Activated CD8-positive, alpha-beta memory T cell treated with anti-CD3 and anti-CD28 coated beads for 24 hours (primary cell): ENCODE data around the gene CCDC91.

Experiments
- DNase-seq: peaks from one replicate; pipeline ENCODE4 v3.0.0-alpha.2; 2020

Gene CCDC91

GRCh38 chr12:28550757-28551704, 360.8 kb downstream of the CCDC91 start:
- no peak for DNase-seq

DNA sequence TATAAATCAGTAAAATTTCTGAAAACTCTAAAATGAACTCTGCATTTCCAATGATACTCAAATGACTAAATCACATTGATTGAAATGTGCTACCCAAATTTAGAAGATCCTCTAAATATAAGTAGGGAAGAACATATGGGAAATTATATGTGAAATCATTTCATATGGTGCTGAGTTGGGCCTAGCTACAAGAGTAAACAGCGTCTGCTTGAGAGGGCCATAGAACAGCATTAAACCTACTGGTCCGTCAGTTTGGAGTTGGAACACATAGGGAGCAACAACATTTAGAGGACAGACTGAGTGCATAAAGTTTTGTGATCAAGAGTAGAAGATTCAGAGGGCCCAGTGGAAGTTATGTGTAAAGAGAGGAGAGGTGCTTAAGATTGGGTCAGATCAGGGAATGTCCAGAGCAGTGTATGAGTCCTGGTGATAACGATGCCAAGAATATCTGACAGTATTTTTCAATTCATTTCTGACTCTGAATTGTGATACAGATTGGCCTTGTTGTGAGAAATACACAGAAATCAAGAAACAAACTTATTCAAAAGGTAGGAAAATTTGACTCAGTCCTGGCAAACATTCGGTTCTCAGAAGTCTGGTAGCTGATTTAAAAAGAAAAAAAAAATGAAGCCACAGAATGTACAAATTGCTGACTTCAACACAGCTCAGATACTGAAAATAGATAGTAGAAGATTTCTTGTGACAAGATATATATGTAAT, 362.2 kb downstream of the CCDC91 start:
- DNase-seq, result no peak

DNA sequence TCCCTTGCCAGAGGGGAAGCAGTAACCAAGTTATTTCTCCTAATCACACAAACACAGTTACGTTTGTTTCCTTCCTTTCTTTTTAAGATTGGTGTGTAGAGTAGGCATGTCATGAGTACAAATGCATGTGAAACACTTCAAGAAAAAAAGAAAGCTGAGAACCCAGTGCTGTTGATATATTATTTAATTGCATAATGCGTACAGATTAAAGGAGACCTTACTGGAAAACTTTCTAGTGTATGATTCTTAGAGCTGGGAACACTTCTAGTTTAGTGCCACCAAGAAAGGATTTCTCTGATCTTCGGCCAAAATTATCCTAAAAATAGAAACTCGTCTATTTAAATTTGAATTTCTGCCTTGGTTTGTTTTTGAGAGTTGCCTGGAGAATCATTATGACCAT, 365.5 kb downstream of the CCDC91 start:
- no peak for DNase-seq

DNA sequence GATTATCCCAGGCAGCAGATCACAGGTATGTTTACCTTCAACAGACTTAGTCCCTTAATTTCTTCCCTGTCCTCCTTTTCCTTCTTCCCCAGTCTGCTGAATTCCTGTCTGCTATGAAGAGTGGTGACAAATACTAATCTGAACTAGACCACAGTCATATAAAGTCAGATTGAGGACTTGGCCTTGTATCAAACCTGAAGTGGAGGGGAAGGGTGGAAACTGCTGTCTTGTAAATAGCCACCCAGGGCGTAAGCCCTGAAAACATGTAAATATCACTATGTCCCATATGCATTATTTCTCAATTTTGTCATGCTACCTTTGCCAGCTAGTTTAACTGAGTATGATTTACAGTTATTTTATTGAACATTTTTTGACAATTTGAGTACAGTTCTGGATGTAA, 368.0 kb downstream of the CCDC91 start:
- DNase-seq, result no peak

GRCh38 chr12:28563286-28563685, 373.0 kb downstream of the CCDC91 start:
- no peak for DNase-seq

GRCh38 chr12:28563936-28564335, 373.7 kb downstream of the CCDC91 start:
- DNase-seq, result no peak

DNA sequence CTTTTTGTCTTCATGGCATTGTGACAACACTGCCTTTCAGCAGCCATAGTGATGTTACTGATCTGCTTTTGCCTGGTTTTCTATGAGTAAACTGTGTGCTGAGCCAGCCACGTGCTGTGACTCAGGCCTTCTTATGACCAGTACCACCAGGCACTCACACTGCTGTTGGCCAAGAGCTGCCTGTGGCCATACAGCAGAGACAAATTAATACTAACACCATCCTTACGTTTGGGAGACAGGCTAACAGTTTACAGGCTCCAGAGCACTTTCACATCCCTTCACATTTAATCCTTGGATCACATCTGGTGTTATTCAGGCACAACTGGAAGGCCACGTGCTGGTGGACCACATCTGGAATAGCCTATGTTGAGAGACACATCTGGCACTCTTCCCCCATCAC, 377.9 kb downstream of the CCDC91 start:
- DNase-seq, result no peak

DNA sequence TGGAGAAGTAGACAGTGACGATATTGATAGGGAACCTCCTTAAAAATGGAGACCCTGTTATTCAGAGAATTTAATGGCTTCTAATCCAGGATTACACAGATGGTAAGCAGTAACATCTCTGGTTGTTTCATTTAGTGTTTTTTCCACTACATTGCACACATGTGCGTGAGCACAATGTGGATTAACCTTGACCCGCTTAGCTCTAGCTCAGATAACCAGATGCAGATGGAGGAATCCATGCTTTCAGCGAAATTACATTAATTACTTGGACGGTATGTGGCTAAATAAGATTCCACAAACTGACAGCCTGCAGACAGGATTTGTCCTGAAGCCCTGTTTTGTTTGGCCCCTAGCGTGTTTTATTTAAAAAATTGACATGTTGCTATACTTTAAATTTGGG, 378.4 kb downstream of the CCDC91 start:
- DNase-seq, result no peak

- no peak for DNase-seq
Measured at GRCh38 chr12:28569698-28570411, 379.6 kb downstream of the CCDC91 start.

GRCh38 chr12:28570811-28571210, 380.6 kb downstream of the CCDC91 start:
- DNase-seq, result no peak

DNA sequence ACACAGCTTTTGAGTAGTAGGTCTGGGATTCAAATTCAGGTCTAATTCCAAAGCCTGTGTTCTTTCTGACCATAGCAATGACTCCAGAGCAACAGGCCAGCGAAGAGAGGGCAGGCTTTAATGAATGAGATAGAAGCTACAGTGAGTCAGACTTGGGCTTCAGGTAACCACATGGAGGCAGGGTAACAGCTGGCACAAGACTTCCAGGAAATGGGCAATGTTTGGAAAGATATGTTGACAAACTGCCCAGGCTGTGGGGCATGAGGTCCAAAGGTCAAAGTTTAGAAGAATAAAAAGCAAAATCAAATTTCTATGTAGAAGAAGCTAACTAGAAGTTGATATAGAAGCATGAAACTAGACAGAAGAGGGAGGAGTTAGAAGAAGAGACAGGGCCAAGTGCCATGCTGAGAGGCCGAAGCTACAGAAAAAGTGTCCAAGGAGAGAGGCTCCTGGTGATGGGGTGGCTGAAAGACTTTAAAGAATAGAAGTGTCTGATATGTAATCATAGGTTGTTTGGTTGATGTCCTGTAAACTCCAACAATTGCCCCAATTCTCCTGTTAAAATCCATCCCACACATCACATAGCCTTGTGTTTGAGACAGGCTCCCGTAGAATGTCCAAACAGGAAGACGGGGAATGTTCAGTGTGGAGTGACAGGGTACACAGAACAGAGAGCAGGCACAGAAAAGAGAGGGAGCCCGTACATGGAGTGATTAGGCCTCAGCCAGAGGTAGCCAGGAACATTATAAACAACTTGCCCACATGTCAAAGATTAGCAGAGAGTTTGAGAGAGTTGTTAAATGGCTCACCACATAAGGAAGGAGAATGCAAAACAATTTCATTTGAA, 384.7 kb downstream of the CCDC91 start:
- DNase-seq, result no peak

GRCh38 chr12:28575593-28576205, 385.4 kb downstream of the CCDC91 start:
- no peak for DNase-seq

DNA sequence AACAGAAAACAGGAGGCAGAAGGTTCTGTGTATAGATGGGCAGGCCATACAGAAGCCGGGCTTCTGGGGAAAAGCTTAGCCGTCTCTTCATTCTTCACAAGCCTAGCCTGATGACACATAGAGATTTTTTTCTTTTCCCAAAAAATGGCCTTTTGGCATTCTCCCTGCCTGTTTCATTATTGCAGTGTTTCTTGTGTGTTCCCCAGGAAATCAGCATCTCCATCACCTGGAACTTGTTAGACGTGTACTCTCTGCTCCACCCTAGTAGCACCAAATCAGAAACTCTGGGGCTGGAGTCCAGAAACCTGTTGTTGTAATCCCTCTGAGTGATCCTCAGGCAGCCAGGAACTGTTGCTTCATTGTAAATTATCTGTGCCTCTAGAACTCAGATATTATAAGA, 388.1 kb downstream of the CCDC91 start:
- DNase-seq, result no peak

GRCh38 chr12:28578833-28579252, 388.6 kb downstream of the CCDC91 start:
- DNase-seq, result no peak

DNA sequence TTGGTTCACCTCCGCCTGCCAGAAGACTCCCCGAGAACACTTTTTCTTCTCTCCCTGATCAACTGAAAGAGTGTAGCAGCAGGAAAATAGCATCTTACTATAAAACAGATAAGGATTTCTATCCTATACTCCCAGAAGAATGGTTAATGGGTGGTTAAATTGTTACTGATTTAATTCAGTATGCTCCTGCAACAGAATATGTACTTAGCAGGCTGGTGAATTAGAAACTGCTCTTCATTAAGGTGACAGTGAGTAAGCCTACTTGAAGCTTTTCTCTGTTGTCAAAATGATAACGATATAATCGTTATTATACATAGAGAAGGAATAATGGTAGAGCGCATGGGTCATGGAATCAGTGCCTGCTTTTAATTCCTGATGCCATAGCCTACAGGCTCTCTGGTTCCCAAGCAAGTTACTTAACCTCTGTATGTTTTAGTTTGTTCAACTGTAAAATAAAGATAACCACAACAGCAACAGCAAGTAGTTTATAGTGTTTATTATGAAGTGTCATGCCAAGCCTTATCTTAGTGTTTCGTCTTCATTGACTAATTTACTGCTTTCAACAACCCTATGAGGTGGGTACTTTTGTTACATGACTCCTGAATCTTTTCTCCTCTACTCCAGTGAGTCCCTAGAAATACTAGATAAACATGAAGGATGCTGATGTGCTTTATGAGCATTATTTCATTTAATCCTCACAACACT, 392.6 kb downstream of the CCDC91 start:
- no peak for DNase-seq

DNA sequence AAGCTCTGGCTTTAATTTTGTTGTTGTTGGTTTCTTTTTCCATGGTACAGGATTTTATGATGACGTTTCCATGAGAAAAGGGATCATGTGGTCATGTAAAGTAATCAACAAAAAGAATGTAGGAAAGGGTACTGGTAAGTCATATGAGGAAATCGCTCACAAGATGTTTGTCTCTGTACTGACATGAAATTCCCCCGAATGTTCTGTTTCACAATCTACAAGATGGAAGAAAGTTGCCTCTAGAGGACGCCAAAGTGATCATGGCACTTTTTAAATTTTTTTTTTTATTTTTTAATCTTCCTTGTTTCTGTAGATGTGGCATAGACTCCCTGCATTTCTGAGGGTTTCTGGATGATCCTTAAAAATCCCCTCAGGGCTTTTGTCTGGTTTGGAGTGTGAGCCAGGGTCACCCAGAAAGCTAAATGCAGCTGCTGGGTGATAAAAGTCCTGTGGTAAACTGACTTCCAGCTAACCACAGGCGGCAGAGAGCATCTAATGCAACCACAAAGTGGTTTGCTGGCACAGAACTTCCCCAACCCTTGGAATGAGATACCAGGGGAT, 393.5 kb downstream of the CCDC91 start:
- no peak for DNase-seq

DNA sequence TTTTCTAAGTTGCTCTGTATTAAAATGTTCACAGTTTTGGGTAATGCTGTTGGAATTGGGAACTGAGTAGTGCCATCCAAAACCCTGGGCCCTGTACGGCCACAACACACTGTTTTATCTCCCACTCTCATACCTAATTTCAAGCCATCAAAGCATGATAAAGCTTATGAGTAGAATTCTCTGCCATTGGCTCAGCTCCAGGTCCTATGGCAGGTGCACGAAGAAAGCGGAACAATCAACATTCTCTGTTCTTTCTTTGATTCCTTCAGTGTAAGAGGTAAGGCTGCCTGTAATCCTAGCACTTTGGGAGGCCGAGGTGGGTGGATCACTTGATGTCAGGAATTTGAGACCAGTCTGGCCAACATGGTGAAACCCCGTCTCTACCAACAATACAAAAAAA, 394.9 kb downstream of the CCDC91 start:
- no peak for DNase-seq

- no peak for DNase-seq
Measured at GRCh38 chr12:28586481-28586880, 396.2 kb downstream of the CCDC91 start.

DNA sequence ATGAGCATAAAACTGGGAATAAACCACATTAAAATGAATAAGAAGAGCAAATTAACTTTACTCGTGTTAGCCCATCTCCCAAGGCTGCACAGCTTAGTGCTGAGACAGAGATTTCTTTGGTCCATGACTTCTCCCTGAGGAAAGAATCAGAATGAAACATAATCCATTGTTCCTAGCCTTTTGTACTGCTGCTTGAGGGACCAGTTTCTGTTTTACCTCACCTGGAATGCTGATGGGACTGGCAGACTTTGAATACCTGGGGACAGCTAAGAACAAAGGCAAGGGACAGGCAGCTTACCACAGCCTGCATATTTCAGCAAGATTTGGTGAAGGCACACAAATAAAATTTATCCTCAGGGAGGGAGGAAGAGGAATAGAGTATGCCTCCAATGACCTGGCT, 401.6 kb downstream of the CCDC91 start:
- no peak for DNase-seq
